ENCODE data around the gene COL9A1. TPM values are rescaled to one million over a fixed set of nuclear protein-coding genes. Genes with fewer than 3 reads are reported as not detected.
A peak's percentile ranks its signal among the peaks of the same experiment; 100 is the strongest.

COL9A1 gene
- total RNA-seq, 1 donor from 2014 or later = 8.7 TPM

DNA sequence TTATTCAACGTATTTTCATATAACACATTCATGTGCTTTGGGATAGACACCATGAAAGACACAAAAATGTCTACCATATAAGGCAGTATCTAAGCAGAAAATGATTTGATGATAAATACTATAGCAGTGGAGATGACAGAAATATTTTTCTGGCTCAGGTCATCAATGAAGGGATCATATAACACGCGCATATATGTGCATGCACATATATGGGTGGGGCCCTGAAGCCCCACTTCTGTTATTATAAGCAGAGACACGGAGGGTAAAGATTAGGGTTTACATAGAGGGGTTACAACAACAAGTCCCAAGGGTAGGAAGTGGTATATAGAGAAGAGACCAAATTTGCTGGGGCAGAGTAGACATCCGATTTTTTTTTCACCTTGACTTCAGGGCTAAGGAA is 16.0 kb downstream of the COL9A1 start:
- Mint-ChIP-seq H3K4me1 (peaks cover 13% of the 10 kb centered on the region), H3K9me3 (no peaks in the 10 kb centered on the region), H3K27ac (no peak overlapping the region), H3K27me3 (ENCODE audit: low read depth) (peaks cover 11% of the 10 kb centered on the region), H3K36me3 (no peaks in the 10 kb centered on the region), H3K4me3 (no peak overlapping the region)
- TF ChIP-seq, protein P1, sequence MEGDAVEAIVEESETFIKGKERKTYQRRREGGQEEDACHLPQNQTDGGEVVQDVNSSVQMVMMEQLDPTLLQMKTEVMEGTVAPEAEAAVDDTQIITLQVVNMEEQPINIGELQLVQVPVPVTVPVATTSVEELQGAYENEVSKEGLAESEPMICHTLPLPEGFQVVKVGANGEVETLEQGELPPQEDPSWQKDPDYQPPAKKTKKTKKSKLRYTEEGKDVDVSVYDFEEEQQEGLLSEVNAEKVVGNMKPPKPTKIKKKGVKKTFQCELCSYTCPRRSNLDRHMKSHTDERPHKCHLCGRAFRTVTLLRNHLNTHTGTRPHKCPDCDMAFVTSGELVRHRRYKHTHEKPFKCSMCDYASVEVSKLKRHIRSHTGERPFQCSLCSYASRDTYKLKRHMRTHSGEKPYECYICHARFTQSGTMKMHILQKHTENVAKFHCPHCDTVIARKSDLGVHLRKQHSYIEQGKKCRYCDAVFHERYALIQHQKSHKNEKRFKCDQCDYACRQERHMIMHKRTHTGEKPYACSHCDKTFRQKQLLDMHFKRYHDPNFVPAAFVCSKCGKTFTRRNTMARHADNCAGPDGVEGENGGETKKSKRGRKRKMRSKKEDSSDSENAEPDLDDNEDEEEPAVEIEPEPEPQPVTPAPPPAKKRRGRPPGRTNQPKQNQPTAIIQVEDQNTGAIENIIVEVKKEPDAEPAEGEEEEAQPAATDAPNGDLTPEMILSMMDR (IDR thresholded peaks at IDR 0.05; ENCODE audit: unreplicated experiment) = no peak
- DNase-seq (ENCODE audit: low spot score in 2 of 2, unreplicated experiment in 2 of 2) = no peak

DNA sequence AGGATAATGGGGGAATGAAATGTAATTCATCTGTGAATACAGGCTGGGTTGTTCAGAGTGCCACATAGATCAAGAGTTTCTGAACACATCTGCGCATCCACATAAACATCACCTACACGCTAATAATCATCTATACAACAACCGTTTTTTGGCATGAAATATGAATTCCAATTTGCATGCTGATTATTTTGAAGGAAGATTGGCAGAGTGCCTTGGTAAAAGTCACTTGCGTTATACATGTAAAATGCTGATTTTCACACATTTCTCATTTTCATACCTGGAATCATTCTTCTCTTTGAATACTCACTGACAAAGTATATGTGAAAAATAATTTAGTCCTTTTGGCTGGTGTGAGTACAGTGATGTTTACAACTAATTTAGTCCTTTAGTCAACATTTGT is 17.7 kb downstream of the COL9A1 start:
- Mint-ChIP-seq H3K27me3 (ENCODE audit: low read depth) (peaks cover 1% of the 10 kb centered on the region), H3K4me1 (peaks cover 23% of the 10 kb centered on the region), H3K27ac (no peak overlapping the region), H3K9me3 (no peaks in the 10 kb centered on the region), H3K36me3 (no peaks in the 10 kb centered on the region), H3K4me3 (no peak overlapping the region)
- no peak for DNase-seq (ENCODE audit: low spot score in 2 of 2, unreplicated experiment in 2 of 2)
- TF ChIP-seq, protein P1 (IDR thresholded peaks at IDR 0.05; ENCODE audit: unreplicated experiment) = no peak

DNA sequence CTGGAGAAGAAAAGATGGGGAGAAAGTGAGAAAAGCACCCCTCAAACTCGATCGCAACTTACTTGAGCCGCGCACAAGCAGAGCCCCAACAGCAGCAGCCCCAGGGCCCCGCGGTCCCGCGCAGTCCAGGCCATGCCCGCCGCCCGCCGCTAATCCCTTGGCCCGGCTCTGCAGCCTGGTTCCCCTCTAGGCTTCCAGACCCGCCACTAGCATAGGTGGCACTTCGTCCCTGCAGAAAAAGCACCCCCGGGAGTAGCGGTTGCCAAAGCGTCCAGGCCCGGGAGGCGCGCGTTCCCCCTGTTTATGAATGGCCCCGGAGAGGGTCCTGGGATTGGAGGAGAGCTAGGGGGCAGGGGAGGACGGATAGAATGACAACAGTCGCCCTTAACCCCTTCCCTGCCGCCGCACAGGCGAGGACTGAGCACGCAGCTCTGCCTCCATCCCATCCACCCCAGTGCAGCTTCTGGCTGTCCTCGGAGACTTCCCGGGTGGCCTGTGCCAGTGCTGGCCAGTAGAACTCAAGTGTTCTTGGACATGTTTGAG is 19.9 kb downstream of the COL9A1 start:
- peaks cover 8% of the 10 kb centered on the region for H3K27me3 Mint-ChIP-seq (ENCODE audit: low read depth)
- H3K4me1 Mint-ChIP-seq = peaks cover 24% of the 10 kb centered on the region
- peak overlapping the region; percentile 60 for H3K4me3 Mint-ChIP-seq
- no peaks in the 10 kb centered on the region for H3K36me3 Mint-ChIP-seq
- no peaks in the 10 kb centered on the region for H3K9me3 Mint-ChIP-seq
- no peak for DNase-seq (ENCODE audit: low spot score in 2 of 2, unreplicated experiment in 2 of 2)
- TF ChIP-seq, protein P1 (IDR thresholded peaks at IDR 0.05; ENCODE audit: unreplicated experiment) = no peak
- no peak overlapping the region for H3K27ac Mint-ChIP-seq

DNA sequence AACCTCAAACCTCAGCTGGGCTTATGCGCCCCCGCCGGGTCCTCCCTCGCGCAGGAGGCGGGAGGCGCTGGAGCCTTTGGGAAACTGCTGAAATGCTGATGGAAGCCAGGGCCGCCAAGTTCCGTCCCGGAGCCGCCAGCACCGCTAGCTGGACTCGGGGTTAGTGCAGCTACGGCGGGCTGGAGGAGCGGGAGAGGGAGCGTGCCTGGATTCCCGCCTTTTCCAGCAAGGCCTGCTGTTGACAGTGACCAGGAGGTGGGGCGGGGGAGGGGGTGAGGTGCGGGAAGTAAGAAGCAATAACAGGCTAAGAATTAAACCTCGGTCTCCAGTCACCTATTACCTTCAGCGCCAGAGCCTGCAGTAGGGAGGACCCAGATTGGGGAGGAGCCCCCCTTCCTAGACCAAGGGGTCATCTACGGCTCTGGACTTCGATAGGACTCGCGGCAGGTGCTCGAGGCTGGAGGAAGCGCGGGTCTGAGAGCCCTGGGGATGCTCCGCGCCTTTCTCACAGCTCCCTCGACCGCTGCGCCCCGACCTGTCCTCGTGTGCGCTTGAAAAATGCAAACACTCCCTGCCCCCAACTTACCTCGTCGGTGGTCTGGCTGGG is 20.5 kb downstream of the COL9A1 start:
- Mint-ChIP-seq H3K9me3 (no peaks in the 10 kb centered on the region), H3K4me1 (peaks cover 24% of the 10 kb centered on the region), H3K27me3 (ENCODE audit: low read depth) (peaks cover 13% of the 10 kb centered on the region), H3K4me3 (peak overlapping the region; percentile 60), H3K27ac (no peak overlapping the region), H3K36me3 (no peaks in the 10 kb centered on the region)
- no peak for DNase-seq (ENCODE audit: low spot score in 2 of 2, unreplicated experiment in 2 of 2)
- TF ChIP-seq, protein P1 (IDR thresholded peaks at IDR 0.05; ENCODE audit: unreplicated experiment) = no peak

DNA sequence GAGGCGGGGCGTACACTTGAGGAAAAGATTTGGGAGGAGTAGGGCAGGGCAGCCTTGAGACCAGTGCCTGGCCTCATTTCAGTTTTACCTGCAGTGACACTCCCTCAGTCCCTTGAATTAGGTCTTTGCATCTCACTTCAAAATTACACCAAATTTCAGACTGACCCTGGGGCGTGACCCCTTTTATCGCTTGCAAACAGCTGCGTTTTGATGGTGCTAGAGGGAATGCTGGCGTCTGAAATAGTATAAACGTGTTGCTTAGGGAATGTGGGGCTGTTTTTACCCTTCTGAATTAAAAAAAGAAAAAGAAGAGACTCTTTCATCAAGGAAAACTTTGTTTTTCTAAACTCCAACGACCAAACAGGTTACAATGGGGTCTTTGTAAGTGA is 21.0 kb downstream of the COL9A1 start:
- Mint-ChIP-seq H3K36me3 (no peaks in the 10 kb centered on the region), H3K27ac (no peak overlapping the region), H3K4me3 (peak overlapping the region; percentile 60), H3K9me3 (no peaks in the 10 kb centered on the region), H3K27me3 (ENCODE audit: low read depth) (peaks cover 18% of the 10 kb centered on the region), H3K4me1 (peaks cover 24% of the 10 kb centered on the region)
- TF ChIP-seq, protein P1 (IDR thresholded peaks at IDR 0.05; ENCODE audit: unreplicated experiment) = no peak
- DNase-seq (ENCODE audit: low spot score in 2 of 2, unreplicated experiment in 2 of 2) = no peak

All from mesothelial cell of epicardium (in vitro differentiated cells).